Fibroblast of lung (primary cell): ENCODE results near the gene PHF8.

ENCODE experiments used
- CTCF ChIP-seq, 2 donors: IDR thresholded peaks in 1 of 2; conservative IDR thresholded peaks in 1 of 2; 1 replicate in 1 of 2; 2 replicates in 1 of 2; pipeline ENCODE4 v1.5.1; 2011 to 2012; ENCODE audit warnings: low read length in 2 of 2, control low read depth in 1 of 2, inconsistent platforms in 1 of 2, low read depth in 1 of 2, mild to moderate bottlenecking in 1 of 2
- EZH2 ChIP-seq: IDR thresholded peaks from 2 replicates; pipeline ENCODE4 v1.5.1; 2012; ENCODE audit warnings: low read length, control low read depth, mild to moderate bottlenecking; ENCODE audit errors: missing control alignments

DNA sequence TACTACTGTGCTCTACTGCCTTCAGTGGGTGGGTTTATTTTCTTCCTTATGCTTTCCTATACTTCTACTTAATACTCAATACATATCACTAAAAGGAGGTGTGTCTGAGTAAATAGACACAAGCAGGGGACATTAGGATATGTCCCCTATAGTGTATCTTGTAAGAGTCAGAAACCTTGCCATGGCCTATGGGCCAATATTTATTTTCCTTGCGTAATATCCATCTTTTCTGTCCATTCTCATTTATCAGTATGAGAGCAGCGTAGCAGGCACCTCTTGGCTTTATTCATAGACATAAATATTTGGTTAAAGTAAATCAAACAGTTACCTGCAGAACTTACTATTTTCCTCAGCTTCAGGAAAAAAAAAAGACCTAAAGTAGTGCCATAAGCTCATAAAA lies 46.6 kb upstream of the PHF8 start:
- TF ChIP-seq CTCF (conservative IDR thresholded peaks at IDR 0.05 in 1 of 2, IDR thresholded peaks at IDR 0.05 in 1 of 2; ENCODE audit: low read depth in 1 of 2, low read length in 2 of 2): no peak
- TF ChIP-seq EZH2: no peak
